ENCODE data around the gene VPS18.

GRCh38 chr15:40909662-40910630 lies 15.7 kb downstream of the VPS18 start:
- TF ChIP-seq, protein P1, sequence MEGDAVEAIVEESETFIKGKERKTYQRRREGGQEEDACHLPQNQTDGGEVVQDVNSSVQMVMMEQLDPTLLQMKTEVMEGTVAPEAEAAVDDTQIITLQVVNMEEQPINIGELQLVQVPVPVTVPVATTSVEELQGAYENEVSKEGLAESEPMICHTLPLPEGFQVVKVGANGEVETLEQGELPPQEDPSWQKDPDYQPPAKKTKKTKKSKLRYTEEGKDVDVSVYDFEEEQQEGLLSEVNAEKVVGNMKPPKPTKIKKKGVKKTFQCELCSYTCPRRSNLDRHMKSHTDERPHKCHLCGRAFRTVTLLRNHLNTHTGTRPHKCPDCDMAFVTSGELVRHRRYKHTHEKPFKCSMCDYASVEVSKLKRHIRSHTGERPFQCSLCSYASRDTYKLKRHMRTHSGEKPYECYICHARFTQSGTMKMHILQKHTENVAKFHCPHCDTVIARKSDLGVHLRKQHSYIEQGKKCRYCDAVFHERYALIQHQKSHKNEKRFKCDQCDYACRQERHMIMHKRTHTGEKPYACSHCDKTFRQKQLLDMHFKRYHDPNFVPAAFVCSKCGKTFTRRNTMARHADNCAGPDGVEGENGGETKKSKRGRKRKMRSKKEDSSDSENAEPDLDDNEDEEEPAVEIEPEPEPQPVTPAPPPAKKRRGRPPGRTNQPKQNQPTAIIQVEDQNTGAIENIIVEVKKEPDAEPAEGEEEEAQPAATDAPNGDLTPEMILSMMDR (conservative IDR thresholded peaks at IDR 0.05 in 1 of 2, IDR thresholded peaks at IDR 0.05 in 1 of 2; ENCODE audit: extremely low read depth in 1 of 2, insufficient read depth in 1 of 2, low read depth in 1 of 2, low read length in 2 of 2), result no peak
- TF ChIP-seq EZH2 (IDR thresholded peaks at IDR 0.05; ENCODE audit: borderline replicate concordance, low read length), result no peak

Data from mammary epithelial cell (primary cell).